Astrocyte (in vitro differentiated cells and primary cell): ENCODE data around the gene SHC3. TPM values are rescaled to one million over a fixed set of nuclear protein-coding genes. Genes with fewer than 3 reads are reported as not detected.

ENCODE experiments used
- DNase-seq: peaks from one replicate; pipeline ENCODE4 v3.0.0-alpha.2; 2010; ENCODE audit warnings: low read depth
- FAIRE-seq: peaks from 2 replicates; lab custom pipeline; 2011; peaks lifted over from hg19 to GRCh38; lab: Jason Lieb, UNC
- H2AFZ ChIP-seq: 2 replicates; pipeline ENCODE4 v1.6.0; 2012; ENCODE audit warnings: low read depth, low read length, inconsistent platforms
- H3K27ac ChIP-seq: 2 replicates; pipeline ENCODE4 v1.5.1; 2011; ENCODE audit warnings: low read depth, low read length, inconsistent platforms
- H3K27me3 ChIP-seq: 2 replicates; pipeline ENCODE4 v1.6.0; 2011; ENCODE audit warnings: low read length, inconsistent platforms; ENCODE audit not compliant: insufficient read depth
- H3K36me3 ChIP-seq: 2 replicates; pipeline ENCODE4 v1.5.1; 2011; ENCODE audit warnings: low read length, inconsistent platforms; ENCODE audit not compliant: insufficient read depth
- H3K4me1 ChIP-seq: 2 replicates; pipeline ENCODE4 v1.5.1; 2011; ENCODE audit warnings: low read length, inconsistent platforms; ENCODE audit not compliant: insufficient read depth
- H3K4me2 ChIP-seq: 2 replicates; pipeline ENCODE4 v1.6.0; 2012; ENCODE audit warnings: low read length, inconsistent platforms
- H3K4me3 ChIP-seq: 2 replicates; pipeline ENCODE4 v1.5.1; 2011; ENCODE audit warnings: low read depth, mild to moderate bottlenecking, low read length, inconsistent platforms; ENCODE audit not compliant: insufficient read depth
- H3K79me2 ChIP-seq: 2 replicates; pipeline ENCODE4 v1.6.0; 2012; ENCODE audit warnings: mild to moderate bottlenecking, low read length, inconsistent platforms; ENCODE audit not compliant: insufficient read depth
- H3K9ac ChIP-seq: 2 replicates; pipeline ENCODE4 v1.6.0; 2012; ENCODE audit warnings: mild to moderate bottlenecking, low read length, inconsistent platforms
- H3K9me3 ChIP-seq: 2 replicates; pipeline ENCODE4 v1.5.1; 2012; ENCODE audit warnings: low read depth, mild to moderate bottlenecking, low read length, inconsistent platforms; ENCODE audit not compliant: insufficient read depth
- H4K20me1 ChIP-seq: 2 replicates; pipeline ENCODE4 v1.6.0; 2012; ENCODE audit warnings: low read length, inconsistent platforms; ENCODE audit not compliant: insufficient read depth
- H3K27ac Mint-ChIP-seq: one replicate; pipeline ENCODE4 v1.8.0; 2021; ENCODE audit warnings: mild to moderate bottlenecking, mixed read lengths; ENCODE audit not compliant: unreplicated experiment
- H3K27me3 Mint-ChIP-seq: one replicate; pipeline ENCODE4 v1.8.0; 2021; ENCODE audit warnings: low read depth, mixed read lengths; ENCODE audit not compliant: unreplicated experiment
- H3K36me3 Mint-ChIP-seq: one replicate; pipeline ENCODE4 v1.8.0; 2021; ENCODE audit warnings: low read depth, mixed read lengths; ENCODE audit not compliant: unreplicated experiment
- H3K4me1 Mint-ChIP-seq: one replicate; pipeline ENCODE4 v1.8.0; 2021; ENCODE audit warnings: low read depth, mixed read lengths; ENCODE audit not compliant: unreplicated experiment
- H3K4me3 Mint-ChIP-seq: one replicate; pipeline ENCODE4 v1.8.0; 2021; ENCODE audit warnings: mild to moderate bottlenecking, moderate library complexity, mixed read lengths; ENCODE audit not compliant: unreplicated experiment
- H3K9me3 Mint-ChIP-seq: one replicate; pipeline ENCODE4 v1.8.0; 2021; ENCODE audit warnings: mild to moderate bottlenecking, mixed read lengths; ENCODE audit not compliant: unreplicated experiment
- EZH2 ChIP-seq: IDR thresholded peaks from 2 replicates; pipeline ENCODE4 v1.6.1; 2012; ENCODE audit warnings: mild to moderate bottlenecking, low read length, inconsistent platforms; ENCODE audit not compliant: insufficient read depth
- total RNA-seq: library from RNA; stranded (reverse); gene quantifications from 2 replicates; pipeline ENCODE4 v1.2.1, GENCODE V29; 2021
- TF ChIP-seq, protein P1 (sequence below): IDR thresholded peaks from 2 replicates; pipeline ENCODE4 v1.5.1; 2011; ENCODE audit warnings: low read depth, mild to moderate bottlenecking, inconsistent platforms, low read length, moderate library complexity; ENCODE audit not compliant: insufficient read depth

The SHC3 gene
- total RNA-seq, 1 donor from 2014 or later = 4.6 TPM

DNA sequence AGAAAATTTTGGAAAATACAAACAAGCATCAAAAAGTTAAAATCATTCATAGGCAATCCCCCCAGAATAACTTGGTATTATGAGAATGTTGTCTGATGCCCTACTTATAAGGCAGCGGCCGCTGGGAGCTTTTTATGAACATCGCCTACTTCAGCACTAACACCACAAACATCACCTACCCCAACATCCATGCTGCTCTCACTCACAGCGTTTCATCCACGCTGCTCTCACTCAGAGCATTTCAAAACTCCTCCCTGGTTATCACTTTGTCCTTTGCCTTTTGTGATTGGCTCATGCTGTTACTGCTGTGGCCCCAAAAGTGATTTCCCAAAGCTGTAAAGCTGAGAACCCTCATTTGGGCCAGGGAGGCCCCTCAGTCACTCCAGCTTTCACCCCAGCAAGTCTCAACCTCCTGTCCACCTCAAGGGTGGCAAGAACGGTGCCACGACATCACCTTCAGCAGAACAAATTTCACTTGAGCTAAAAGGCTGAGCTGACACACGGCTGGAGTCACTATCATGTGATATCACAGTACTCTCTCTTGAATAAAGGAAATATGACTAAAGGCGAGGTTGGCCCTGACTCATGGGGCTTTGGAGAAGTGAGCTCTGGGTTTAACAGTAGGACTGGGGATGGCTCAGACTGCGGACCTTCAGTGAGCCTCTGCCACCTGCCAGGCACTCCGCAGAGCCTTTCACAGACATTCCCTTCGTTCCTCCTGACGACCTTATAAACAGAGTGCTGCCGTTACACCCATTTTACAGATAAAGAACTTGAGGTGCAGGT, 25.2 kb downstream of the SHC3 start:
- TF ChIP-seq EZH2 = no peak
- TF ChIP-seq, protein P1, sequence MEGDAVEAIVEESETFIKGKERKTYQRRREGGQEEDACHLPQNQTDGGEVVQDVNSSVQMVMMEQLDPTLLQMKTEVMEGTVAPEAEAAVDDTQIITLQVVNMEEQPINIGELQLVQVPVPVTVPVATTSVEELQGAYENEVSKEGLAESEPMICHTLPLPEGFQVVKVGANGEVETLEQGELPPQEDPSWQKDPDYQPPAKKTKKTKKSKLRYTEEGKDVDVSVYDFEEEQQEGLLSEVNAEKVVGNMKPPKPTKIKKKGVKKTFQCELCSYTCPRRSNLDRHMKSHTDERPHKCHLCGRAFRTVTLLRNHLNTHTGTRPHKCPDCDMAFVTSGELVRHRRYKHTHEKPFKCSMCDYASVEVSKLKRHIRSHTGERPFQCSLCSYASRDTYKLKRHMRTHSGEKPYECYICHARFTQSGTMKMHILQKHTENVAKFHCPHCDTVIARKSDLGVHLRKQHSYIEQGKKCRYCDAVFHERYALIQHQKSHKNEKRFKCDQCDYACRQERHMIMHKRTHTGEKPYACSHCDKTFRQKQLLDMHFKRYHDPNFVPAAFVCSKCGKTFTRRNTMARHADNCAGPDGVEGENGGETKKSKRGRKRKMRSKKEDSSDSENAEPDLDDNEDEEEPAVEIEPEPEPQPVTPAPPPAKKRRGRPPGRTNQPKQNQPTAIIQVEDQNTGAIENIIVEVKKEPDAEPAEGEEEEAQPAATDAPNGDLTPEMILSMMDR = no peak
- no peaks in the 10 kb centered on the region for H3K9me3 ChIP-seq
- DNase-seq (peak; percentile 91), FAIRE-seq (peak; percentile 47)
- Mint-ChIP-seq H3K4me3 (no peak overlapping the region), H3K4me1 (peaks cover 16% of the 10 kb centered on the region), H3K9me3 (peaks cover 2% of the 10 kb centered on the region), H3K27ac (peak overlapping the region; percentile 82), H3K27me3 (no peaks in the 10 kb centered on the region), H3K36me3 (no peaks in the 10 kb centered on the region)
- H3K9ac ChIP-seq = peak overlapping the region; percentile 83
- no peaks in the 10 kb centered on the region for H4K20me1 ChIP-seq
- peaks cover 35% of the 10 kb centered on the region for H3K4me1 ChIP-seq
- peak overlapping the region; percentile 6 for H3K4me3 ChIP-seq
- no peaks in the 10 kb centered on the region for H3K27me3 ChIP-seq
- H3K79me2 ChIP-seq = peaks cover 86% of the 10 kb centered on the region
- peak overlapping the region; percentile 75 for H3K4me2 ChIP-seq
- no peaks in the 10 kb centered on the region for H3K36me3 ChIP-seq
- H3K27ac ChIP-seq = peak overlapping the region; percentile 98
- H2AFZ ChIP-seq = peak overlapping the region; percentile 38

DNA sequence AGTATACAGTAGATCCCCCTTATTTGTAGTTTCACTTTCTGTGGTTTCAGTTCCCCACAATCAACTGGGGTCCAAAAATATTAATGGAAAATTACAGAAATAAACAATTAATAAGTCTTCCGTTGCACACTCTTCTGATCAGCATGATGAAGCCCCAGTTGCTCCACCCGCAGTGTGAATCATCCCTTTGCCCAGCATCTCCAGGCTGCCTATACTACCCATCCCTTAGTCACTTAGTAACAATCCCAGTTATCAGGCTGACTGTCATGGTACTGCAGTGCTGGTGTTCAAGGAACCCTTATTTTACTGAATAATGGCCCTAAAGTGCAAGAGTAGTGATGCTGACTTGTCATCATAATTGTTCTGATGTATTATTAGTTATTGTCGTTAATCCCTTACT, 28.9 kb downstream of the SHC3 start:
- no peak overlapping the region for H2AFZ ChIP-seq
- H3K27ac ChIP-seq = no peak overlapping the region
- peak; percentile 72 for DNase-seq
- no peaks in the 10 kb centered on the region for H3K36me3 Mint-ChIP-seq
- H3K4me2 ChIP-seq = peak overlapping the region; percentile 18
- no peak overlapping the region for H3K9ac ChIP-seq
- FAIRE-seq = peak; percentile 20
- H3K79me2 ChIP-seq = peaks cover 90% of the 10 kb centered on the region
- peaks cover 10% of the 10 kb centered on the region for H3K4me1 Mint-ChIP-seq
- no peak overlapping the region for H3K4me3 Mint-ChIP-seq
- H3K27me3 Mint-ChIP-seq = no peaks in the 10 kb centered on the region
- no peaks in the 10 kb centered on the region for H3K27me3 ChIP-seq
- TF ChIP-seq, protein P1 = no peak
- no peak for TF ChIP-seq EZH2
- H3K9me3 Mint-ChIP-seq = no peaks in the 10 kb centered on the region
- H3K36me3 ChIP-seq = no peaks in the 10 kb centered on the region
- H3K4me1 ChIP-seq = peaks cover 29% of the 10 kb centered on the region
- no peaks in the 10 kb centered on the region for H3K9me3 ChIP-seq
- H3K4me3 ChIP-seq = no peak overlapping the region
- H3K27ac Mint-ChIP-seq = no peak overlapping the region
- no peaks in the 10 kb centered on the region for H4K20me1 ChIP-seq

DNA sequence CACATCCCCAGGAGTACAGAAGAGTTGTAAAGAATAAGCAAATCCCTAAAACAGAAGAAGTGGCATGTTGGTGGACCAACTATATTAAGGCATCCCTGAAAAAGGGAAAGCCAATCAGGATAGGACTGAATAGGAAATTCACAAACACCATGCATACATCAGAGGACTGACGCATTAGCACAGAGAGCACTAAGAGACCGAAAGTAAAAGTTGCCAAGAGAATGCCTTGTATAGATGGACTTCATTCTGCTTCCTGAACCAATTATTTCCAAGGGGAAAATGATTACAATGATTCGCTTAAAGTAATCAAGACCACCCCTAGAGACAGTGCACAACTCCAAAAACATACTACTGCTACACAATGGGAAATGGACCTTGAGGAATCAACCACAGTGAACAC, 33.5 kb downstream of the SHC3 start:
- peak overlapping the region; percentile 57 for H3K9ac ChIP-seq
- H3K4me1 ChIP-seq = peaks cover 24% of the 10 kb centered on the region
- no peaks in the 10 kb centered on the region for H3K27me3 ChIP-seq
- no peaks in the 10 kb centered on the region for H3K9me3 Mint-ChIP-seq
- no peak overlapping the region for H3K27ac Mint-ChIP-seq
- peak overlapping the region; percentile 50 for H3K27ac ChIP-seq
- FAIRE-seq (no peak), DNase-seq (peak; percentile 42)
- H4K20me1 ChIP-seq = no peaks in the 10 kb centered on the region
- no peak overlapping the region for H2AFZ ChIP-seq
- peaks cover 96% of the 10 kb centered on the region for H3K79me2 ChIP-seq
- no peaks in the 10 kb centered on the region for H3K9me3 ChIP-seq
- H3K4me3 Mint-ChIP-seq = no peak overlapping the region
- no peaks in the 10 kb centered on the region for H3K36me3 ChIP-seq
- TF ChIP-seq, protein P1 = no peak
- TF ChIP-seq EZH2 = no peak
- H3K4me2 ChIP-seq = peak overlapping the region; percentile 77
- H3K27me3 Mint-ChIP-seq = no peaks in the 10 kb centered on the region
- H3K36me3 Mint-ChIP-seq = peaks cover 4% of the 10 kb centered on the region
- H3K4me1 Mint-ChIP-seq = peaks cover under 1% of the 10 kb centered on the region
- H3K4me3 ChIP-seq = no peak overlapping the region
